Measurements from ENCODE around the gene PPIL4. TPM values are rescaled to one million over a fixed set of nuclear protein-coding genes. Genes with fewer than 3 reads are reported as not detected.
A peak's percentile ranks its signal among the peaks of the same experiment; 100 is the strongest.

The PPIL4 gene
- total and polyA plus RNA-seq, 10 of the 15 experiments (the other 5 are each of a cell fraction or from before 2014, with no cell fraction given): 8.0 to 28.4 (median 24.3) TPM

DNA sequence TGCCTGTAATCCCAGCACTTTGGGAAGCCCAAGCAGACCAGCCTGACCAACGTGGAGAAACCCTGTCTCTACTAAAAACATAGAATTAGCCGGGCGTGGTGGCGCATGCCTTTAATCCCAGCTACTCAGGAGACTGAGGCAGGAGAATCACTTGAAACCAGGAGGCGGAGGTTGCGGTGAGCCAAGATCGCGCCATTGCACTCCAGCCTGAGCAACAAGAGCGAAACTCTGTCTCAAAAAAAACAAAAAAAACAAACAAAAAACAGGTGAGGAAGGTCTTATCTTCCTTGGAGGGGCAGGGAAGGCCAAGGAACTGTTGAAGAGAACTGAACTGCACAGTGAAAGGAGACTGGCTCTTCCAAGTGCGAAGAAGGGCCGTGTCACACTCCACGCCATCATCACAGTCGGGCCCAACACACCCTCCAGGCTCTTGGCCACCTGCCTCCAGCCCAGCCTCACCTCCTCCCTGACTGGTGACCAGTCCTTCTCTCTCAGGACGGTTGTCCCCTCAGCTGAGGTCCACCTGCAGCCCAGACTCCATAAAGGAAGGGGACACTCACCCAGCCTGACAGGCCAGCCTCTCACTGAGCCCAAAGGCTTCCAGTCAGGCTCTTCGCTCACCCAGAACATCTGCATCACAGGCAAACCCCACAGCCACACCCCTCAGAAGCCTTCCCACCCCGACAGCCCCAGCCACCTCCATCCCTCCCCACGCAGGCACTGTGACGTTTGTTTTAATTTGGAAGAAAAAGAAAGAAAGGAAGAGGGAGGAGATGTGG is 65.2 kb downstream of the PPIL4 start (continued):
- TF ChIP-seq SKIL (IDR thresholded peaks at IDR 0.05; ENCODE audit: low read depth, poor library complexity, severe bottlenecking) (no peak), POLR2AphosphoS5 (IDR thresholded peaks at IDR 0.05; ENCODE audit: low read length) (peak; percentile 73; the same call in 1 of the 2 replicates), SREBF1 (IDR thresholded peaks at IDR 0.05; ENCODE audit: low read length) (0 out of 2 replicates have a peak, but pooled peaks have one; percentile 20), ZBTB40 (IDR thresholded peaks at IDR 0.05; ENCODE audit: borderline replicate concordance) (no peak), DPF2 (IDR thresholded peaks at IDR 0.05) (no peak; the same call in 1 of the 2 replicates), SUZ12 (IDR thresholded peaks at IDR 0.05; ENCODE audit: unreplicated experiment) (no peak), POLR2AphosphoS2 (IDR thresholded peaks at IDR 0.05; ENCODE audit: low read depth, low read length) (peak; percentile 53; the same call in 1 of the 2 replicates), RAD51 (IDR thresholded peaks at IDR 0.05) (no peak)
- TF ChIP-seq, protein P1, sequence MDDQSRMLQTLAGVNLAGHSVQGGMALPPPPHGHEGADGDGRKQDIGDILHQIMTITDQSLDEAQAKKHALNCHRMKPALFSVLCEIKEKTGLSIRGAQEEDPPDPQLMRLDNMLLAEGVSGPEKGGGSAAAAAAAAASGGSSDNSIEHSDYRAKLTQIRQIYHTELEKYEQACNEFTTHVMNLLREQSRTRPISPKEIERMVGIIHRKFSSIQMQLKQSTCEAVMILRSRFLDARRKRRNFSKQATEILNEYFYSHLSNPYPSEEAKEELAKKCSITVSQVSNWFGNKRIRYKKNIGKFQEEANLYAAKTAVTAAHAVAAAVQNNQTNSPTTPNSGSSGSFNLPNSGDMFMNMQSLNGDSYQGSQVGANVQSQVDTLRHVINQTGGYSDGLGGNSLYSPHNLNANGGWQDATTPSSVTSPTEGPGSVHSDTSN (IDR thresholded peaks at IDR 0.05; ENCODE audit: insufficient replicate concordance, low read depth, low read length): no peak
- TF ChIP-seq, protein P2, sequence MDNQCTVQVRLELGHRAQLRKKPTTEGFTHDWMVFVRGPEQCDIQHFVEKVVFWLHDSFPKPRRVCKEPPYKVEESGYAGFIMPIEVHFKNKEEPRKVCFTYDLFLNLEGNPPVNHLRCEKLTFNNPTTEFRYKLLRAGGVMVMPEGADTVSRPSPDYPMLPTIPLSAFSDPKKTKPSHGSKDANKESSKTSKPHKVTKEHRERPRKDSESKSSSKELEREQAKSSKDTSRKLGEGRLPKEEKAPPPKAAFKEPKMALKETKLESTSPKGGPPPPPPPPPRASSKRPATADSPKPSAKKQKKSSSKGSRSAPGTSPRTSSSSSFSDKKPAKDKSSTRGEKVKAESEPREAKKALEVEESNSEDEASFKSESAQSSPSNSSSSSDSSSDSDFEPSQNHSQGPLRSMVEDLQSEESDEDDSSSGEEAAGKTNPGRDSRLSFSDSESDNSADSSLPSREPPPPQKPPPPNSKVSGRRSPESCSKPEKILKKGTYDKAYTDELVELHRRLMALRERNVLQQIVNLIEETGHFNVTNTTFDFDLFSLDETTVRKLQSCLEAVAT (IDR thresholded peaks at IDR 0.05): peak; percentile 98
